OCI-LY1 (cell line): ENCODE results near the gene TMEM144.

Experiments used
- H2AFZ ChIP-seq: fragments of 200-600 bp; sonication (generic), shearing (Covaris generic); 2 replicates; pipeline ENCODE4 v1.6.0; 2014; ENCODE audit warnings: antibody characterized with exemption, mild to moderate bottlenecking, low read length
- H3F3A ChIP-seq: fragments of 200-600 bp; sonication (generic), shearing (Covaris generic); 2 replicates; pipeline ENCODE4 v1.6.0; 2014; ENCODE audit warnings: mild to moderate bottlenecking, antibody characterized with exemption, low read length, moderate library complexity; ENCODE audit not compliant: insufficient read depth
- H3K27ac ChIP-seq: fragments of 200-600 bp; sonication (generic); 2 replicates; pipeline ENCODE4 v1.5.1; 2014; ENCODE audit warnings: low read length, mixed run types, mild to moderate bottlenecking, low read depth; ENCODE audit not compliant: poor library complexity, severe bottlenecking
- H3K27me3 ChIP-seq: fragments of 200-600 bp; sonication (generic); 2 replicates; pipeline ENCODE4 v1.6.0; 2014; ENCODE audit warnings: antibody characterized with exemption, mild to moderate bottlenecking, low read length, moderate library complexity; ENCODE audit not compliant: insufficient read depth
- H3K36me3 ChIP-seq: fragments of 200-600 bp; sonication (generic); 2 replicates; pipeline ENCODE4 v1.6.1; 2014; ENCODE audit warnings: mild to moderate bottlenecking, antibody characterized with exemption, low read length, moderate library complexity, mixed read lengths; ENCODE audit not compliant: insufficient read depth
- H3K4me1 ChIP-seq: fragments of 200-600 bp; sonication (generic); 2 replicates; pipeline ENCODE4 v1.5.1; 2014; ENCODE audit warnings: mild to moderate bottlenecking, low read length, moderate library complexity; ENCODE audit not compliant: insufficient read depth, severe bottlenecking
- H3K4me2 ChIP-seq: fragments of 200-600 bp; sonication (generic), shearing (Covaris generic); 2 replicates; pipeline ENCODE4 v1.6.1; 2014; ENCODE audit warnings: low read length
- H3K4me3 ChIP-seq: fragments of 200-600 bp; sonication (generic); 2 replicates; pipeline ENCODE4 v1.5.1; 2014; ENCODE audit warnings: low read length, low read depth, mild to moderate bottlenecking, mixed read lengths; ENCODE audit not compliant: poor library complexity, severe bottlenecking
- H3K79me2 ChIP-seq: fragments of 200-600 bp; shearing (Covaris generic); 2 replicates; pipeline ENCODE4 v1.6.1; 2016; ENCODE audit warnings: mixed run types, low read length, mixed read lengths; ENCODE audit not compliant: insufficient read depth
- H3K9ac ChIP-seq: fragments of 200-600 bp; sonication (generic), shearing (Covaris generic); 2 replicates; pipeline ENCODE4 v1.6.1; 2014; ENCODE audit warnings: mild to moderate bottlenecking, low read length, mixed read lengths
- H3K9me2 ChIP-seq: fragments of 200-600 bp; sonication (generic), shearing (Covaris generic); 2 replicates; pipeline ENCODE4 v1.6.1; 2014; ENCODE audit warnings: low read depth, mild to moderate bottlenecking, low read length, mixed read lengths
- H3K9me3 ChIP-seq: fragments of 200-600 bp; shearing (Covaris generic); 2 replicates; pipeline ENCODE4 v1.6.1; 2014; ENCODE audit warnings: low read length, mixed read lengths
- H4K20me1 ChIP-seq: fragments of 200-600 bp; sonication (generic), shearing (Covaris generic); 2 replicates; pipeline ENCODE4 v1.6.0; 2016; ENCODE audit warnings: mild to moderate bottlenecking, low read length; ENCODE audit not compliant: insufficient read depth
- CTCF ChIP-seq: fragments of 200-600 bp; sonication (generic), shearing (Covaris generic); IDR thresholded peaks from 2 replicates; pipeline ENCODE4 v1.5.1; 2017; ENCODE audit warnings: mild to moderate bottlenecking, antibody characterized with exemption, low read length, moderate library complexity, mixed read lengths
- EZH2 ChIP-seq: fragments of 200-600 bp; sonication (generic), shearing (Covaris generic); IDR thresholded peaks from 2 replicates; pipeline ENCODE4 v1.8.0; 2017; ENCODE audit warnings: borderline replicate concordance, mixed run types, mild to moderate bottlenecking, antibody characterized with exemption, low read length, moderate library complexity, mixed read lengths

The TMEM144 gene

GRCh38 chr4:158203436-158203835 is 6.8 kb upstream of the TMEM144 start:
- TF ChIP-seq CTCF (no peak), EZH2 (no peak)
- H4K20me1 ChIP-seq, result no peaks in the 10 kb centered on the region

GRCh38 chr4:158203929-158204328 is 6.4 kb upstream of the TMEM144 start:
- H3K4me3 ChIP-seq, result no peak overlapping the region
- no peak for TF ChIP-seq CTCF
- TF ChIP-seq EZH2, result no peak
- no peaks in the 10 kb centered on the region for H3F3A ChIP-seq
- H3K9me2 ChIP-seq, result no peaks in the 10 kb centered on the region
- no peaks in the 10 kb centered on the region for H4K20me1 ChIP-seq
- no peaks in the 10 kb centered on the region for H3K27me3 ChIP-seq
- H3K27ac ChIP-seq, result no peak overlapping the region
- H3K79me2 ChIP-seq, result no peaks in the 10 kb centered on the region
- H3K9me3 ChIP-seq, result no peaks in the 10 kb centered on the region
- H3K4me2 ChIP-seq, result no peak overlapping the region
- H3K4me1 ChIP-seq, result no peaks in the 10 kb centered on the region
- no peak overlapping the region for H3K9ac ChIP-seq
- H2AFZ ChIP-seq, result no peak overlapping the region
- H3K36me3 ChIP-seq, result no peaks in the 10 kb centered on the region

More at GRCh38 chr4:158203436-158203835, 6.8 kb upstream of the TMEM144 start:
- H3K9me3 ChIP-seq, result no peaks in the 10 kb centered on the region
- no peak overlapping the region for H2AFZ ChIP-seq
- no peak overlapping the region for H3K4me2 ChIP-seq
- no peak overlapping the region for H3K4me3 ChIP-seq
- H3K79me2 ChIP-seq, result no peaks in the 10 kb centered on the region
- no peaks in the 10 kb centered on the region for H3K36me3 ChIP-seq
- H3K27me3 ChIP-seq, result no peaks in the 10 kb centered on the region
- H3F3A ChIP-seq, result no peaks in the 10 kb centered on the region
- H3K9me2 ChIP-seq, result no peaks in the 10 kb centered on the region
- H3K27ac ChIP-seq, result no peak overlapping the region
- H3K9ac ChIP-seq, result no peak overlapping the region
- no peaks in the 10 kb centered on the region for H3K4me1 ChIP-seq

GRCh38 chr4:158208963-158209640 is 1.2 kb upstream of the TMEM144 start:
- Histone ChIP-seq H4K20me1 (no peaks in the 10 kb centered on the region), H3K36me3 (no peaks in the 10 kb centered on the region), H3K9me3 (no peaks in the 10 kb centered on the region), H3K4me1 (no peaks in the 10 kb centered on the region), H3K4me2 (no peak overlapping the region), H3K9ac (no peak overlapping the region), H3K79me2 (no peaks in the 10 kb centered on the region), H3K4me3 (no peak overlapping the region), H3K9me2 (no peaks in the 10 kb centered on the region), H3K27ac (no peak overlapping the region), H3F3A (no peaks in the 10 kb centered on the region), H3K27me3 (no peaks in the 10 kb centered on the region), H2AFZ (no peak overlapping the region)
- TF ChIP-seq CTCF (no peak), EZH2 (no peak)
